ENCODE results near the gene RAB11A. TPM values are rescaled to one million over a fixed set of nuclear protein-coding genes. Genes with fewer than 3 reads are reported as not detected.

Gene RAB11A
- polyA plus RNA-seq, 1 donor from 2014 or later = 600 TPM

DNA sequence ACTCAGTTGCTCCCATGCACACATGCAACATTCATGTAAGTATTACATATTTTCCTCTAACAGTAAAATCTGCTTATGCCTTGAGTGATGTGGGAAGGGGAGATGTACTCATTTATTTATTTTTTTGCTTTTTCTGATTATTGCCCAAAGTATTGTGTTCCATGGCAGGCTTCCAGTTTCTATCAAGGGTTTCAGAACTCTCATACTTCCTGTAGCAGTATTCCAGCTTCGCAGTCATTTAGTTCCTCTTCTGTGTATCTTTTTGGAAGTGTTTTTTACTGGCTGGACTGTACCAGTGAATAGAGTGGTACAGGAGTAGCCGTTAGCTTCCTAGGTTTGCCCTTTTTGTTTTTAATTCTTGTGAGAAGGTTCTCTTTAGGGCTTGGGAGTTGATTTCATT is 26.9 kb downstream of the RAB11A start:
- peaks cover 9% of the 10 kb centered on the region for H3K36me3 ChIP-seq (ENCODE audit: insufficient read depth, low read length)
- no peaks in the 10 kb centered on the region for H3K27me3 ChIP-seq (ENCODE audit: insufficient read depth, low read depth, low read length)
- H3F3A ChIP-seq (ENCODE audit: insufficient read depth, low read length, poor library complexity, severe bottlenecking) = no peaks in the 10 kb centered on the region
- H3K4me3 ChIP-seq (ENCODE audit: low read length) = no peak overlapping the region
- TF ChIP-seq SMC3 (conservative IDR thresholded peaks at IDR 0.05; ENCODE audit: poor library complexity) (no peak), TAF1 (IDR thresholded peaks at IDR 0.05; ENCODE audit: low read depth) (no peak), MXI1 (conservative IDR thresholded peaks at IDR 0.05; ENCODE audit: poor library complexity, severe bottlenecking) (no peak)
- no peak overlapping the region for H3K9ac ChIP-seq (ENCODE audit: low read length)
- H4K20me1 ChIP-seq (ENCODE audit: insufficient read depth) = no peaks in the 10 kb centered on the region
- no peaks in the 10 kb centered on the region for H3K9me3 ChIP-seq (ENCODE audit: low read length)
- H2AFZ ChIP-seq (ENCODE audit: low read depth, low read length) = no peak overlapping the region
- H3K27ac ChIP-seq (ENCODE audit: low read length) = no peak overlapping the region
- no peak overlapping the region for H3K4me2 ChIP-seq (ENCODE audit: low read length)
- H3K79me2 ChIP-seq (replicated peaks; ENCODE audit: insufficient read depth, low read length) = no peaks in the 10 kb centered on the region
- H3K9me2 ChIP-seq (ENCODE audit: insufficient read depth, low read length) = no peaks in the 10 kb centered on the region

DNA sequence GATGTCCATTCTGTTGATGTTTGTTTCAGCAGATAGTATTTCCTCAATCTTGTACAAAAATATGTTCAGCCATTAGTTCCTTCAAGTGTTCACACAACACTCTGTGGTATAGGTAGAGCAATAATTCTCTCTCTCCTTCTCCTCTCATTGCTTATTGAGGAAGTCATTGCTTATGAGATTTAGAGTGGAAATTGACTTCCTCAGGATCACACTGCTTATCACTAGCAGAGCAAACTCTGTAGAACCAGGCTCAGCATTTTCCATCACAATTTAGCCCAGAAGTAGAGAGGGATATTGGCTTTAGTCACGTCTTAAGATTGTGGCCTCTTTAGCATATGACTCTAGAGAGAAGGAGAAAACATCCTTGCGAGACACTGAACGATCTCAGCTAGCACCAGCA is 31.2 kb downstream of the RAB11A start:
- Histone ChIP-seq H3K9me3 (ENCODE audit: low read length) (no peaks in the 10 kb centered on the region), H3K79me2 (replicated peaks; ENCODE audit: insufficient read depth, low read length) (no peaks in the 10 kb centered on the region), H3K27me3 (ENCODE audit: insufficient read depth, low read depth, low read length) (no peaks in the 10 kb centered on the region), H3K9ac (ENCODE audit: low read length) (no peak overlapping the region), H4K20me1 (ENCODE audit: insufficient read depth) (no peaks in the 10 kb centered on the region), H3K4me3 (ENCODE audit: low read length) (no peak overlapping the region), H3K9me2 (ENCODE audit: insufficient read depth, low read length) (no peaks in the 10 kb centered on the region), H3K27ac (ENCODE audit: low read length) (no peak overlapping the region), H3F3A (ENCODE audit: insufficient read depth, low read length, poor library complexity, severe bottlenecking) (no peaks in the 10 kb centered on the region), H2AFZ (ENCODE audit: low read depth, low read length) (no peak overlapping the region), H3K4me2 (ENCODE audit: low read length) (no peak overlapping the region), H3K36me3 (ENCODE audit: insufficient read depth, low read length) (peaks cover 17% of the 10 kb centered on the region)
- TF ChIP-seq EZH2 (IDR thresholded peaks at IDR 0.05; ENCODE audit: borderline replicate concordance, insufficient read depth, low read length, poor library complexity, severe bottlenecking) (no peak), POLR2AphosphoS5 (IDR thresholded peaks at IDR 0.05) (no peak), SMC3 (conservative IDR thresholded peaks at IDR 0.05; ENCODE audit: poor library complexity) (no peak)
- TF ChIP-seq, protein P1, sequence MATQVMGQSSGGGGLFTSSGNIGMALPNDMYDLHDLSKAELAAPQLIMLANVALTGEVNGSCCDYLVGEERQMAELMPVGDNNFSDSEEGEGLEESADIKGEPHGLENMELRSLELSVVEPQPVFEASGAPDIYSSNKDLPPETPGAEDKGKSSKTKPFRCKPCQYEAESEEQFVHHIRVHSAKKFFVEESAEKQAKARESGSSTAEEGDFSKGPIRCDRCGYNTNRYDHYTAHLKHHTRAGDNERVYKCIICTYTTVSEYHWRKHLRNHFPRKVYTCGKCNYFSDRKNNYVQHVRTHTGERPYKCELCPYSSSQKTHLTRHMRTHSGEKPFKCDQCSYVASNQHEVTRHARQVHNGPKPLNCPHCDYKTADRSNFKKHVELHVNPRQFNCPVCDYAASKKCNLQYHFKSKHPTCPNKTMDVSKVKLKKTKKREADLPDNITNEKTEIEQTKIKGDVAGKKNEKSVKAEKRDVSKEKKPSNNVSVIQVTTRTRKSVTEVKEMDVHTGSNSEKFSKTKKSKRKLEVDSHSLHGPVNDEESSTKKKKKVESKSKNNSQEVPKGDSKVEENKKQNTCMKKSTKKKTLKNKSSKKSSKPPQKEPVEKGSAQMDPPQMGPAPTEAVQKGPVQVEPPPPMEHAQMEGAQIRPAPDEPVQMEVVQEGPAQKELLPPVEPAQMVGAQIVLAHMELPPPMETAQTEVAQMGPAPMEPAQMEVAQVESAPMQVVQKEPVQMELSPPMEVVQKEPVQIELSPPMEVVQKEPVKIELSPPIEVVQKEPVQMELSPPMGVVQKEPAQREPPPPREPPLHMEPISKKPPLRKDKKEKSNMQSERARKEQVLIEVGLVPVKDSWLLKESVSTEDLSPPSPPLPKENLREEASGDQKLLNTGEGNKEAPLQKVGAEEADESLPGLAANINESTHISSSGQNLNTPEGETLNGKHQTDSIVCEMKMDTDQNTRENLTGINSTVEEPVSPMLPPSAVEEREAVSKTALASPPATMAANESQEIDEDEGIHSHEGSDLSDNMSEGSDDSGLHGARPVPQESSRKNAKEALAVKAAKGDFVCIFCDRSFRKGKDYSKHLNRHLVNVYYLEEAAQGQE (IDR thresholded peaks at IDR 0.05; ENCODE audit: borderline replicate concordance) = no peak

GRCh38 chr15:65901336-65901735 is 32.0 kb downstream of the RAB11A start:
- no peak overlapping the region for H2AFZ ChIP-seq (ENCODE audit: low read depth, low read length)
- H3K9ac ChIP-seq (ENCODE audit: low read length) = no peak overlapping the region
- peaks cover 17% of the 10 kb centered on the region for H3K36me3 ChIP-seq (ENCODE audit: insufficient read depth, low read length)
- TF ChIP-seq RAD21 (conservative IDR thresholded peaks at IDR 0.05) = no peak
- TF ChIP-seq POLR2AphosphoS5 (IDR thresholded peaks at IDR 0.05) = no peak
- TF ChIP-seq TAF1 (IDR thresholded peaks at IDR 0.05; ENCODE audit: low read depth) = no peak
- TF ChIP-seq MXI1 (conservative IDR thresholded peaks at IDR 0.05; ENCODE audit: poor library complexity, severe bottlenecking) = no peak
- TF ChIP-seq EP300 (conservative IDR thresholded peaks at IDR 0.05; ENCODE audit: poor library complexity, severe bottlenecking) = no peak
- no peak for TF ChIP-seq EZH2 (IDR thresholded peaks at IDR 0.05; ENCODE audit: borderline replicate concordance, insufficient read depth, low read length, poor library complexity, severe bottlenecking)
- TF ChIP-seq SMC3 (conservative IDR thresholded peaks at IDR 0.05; ENCODE audit: poor library complexity) = no peak
- no peak for TF ChIP-seq CTCF (IDR thresholded peaks at IDR 0.05; ENCODE audit: poor library complexity, severe bottlenecking)
- TF ChIP-seq, protein P1 (IDR thresholded peaks at IDR 0.05; ENCODE audit: borderline replicate concordance) = no peak
- H3K79me2 ChIP-seq (replicated peaks; ENCODE audit: insufficient read depth, low read length) = no peaks in the 10 kb centered on the region
- H3K27ac ChIP-seq (ENCODE audit: low read length) = no peak overlapping the region
- no peaks in the 10 kb centered on the region for H3K27me3 ChIP-seq (ENCODE audit: insufficient read depth, low read depth, low read length)
- H3K9me2 ChIP-seq (ENCODE audit: insufficient read depth, low read length) = no peaks in the 10 kb centered on the region
- no peak overlapping the region for H3K4me2 ChIP-seq (ENCODE audit: low read length)
- no peak overlapping the region for H3K4me3 ChIP-seq (ENCODE audit: low read length)
- no peaks in the 10 kb centered on the region for H4K20me1 ChIP-seq (ENCODE audit: insufficient read depth)
- H3F3A ChIP-seq (ENCODE audit: insufficient read depth, low read length, poor library complexity, severe bottlenecking) = no peaks in the 10 kb centered on the region
- H3K9me3 ChIP-seq (ENCODE audit: low read length) = no peaks in the 10 kb centered on the region
